ENCODE data around the gene HS6ST2.

HS6ST2 gene

DNA sequence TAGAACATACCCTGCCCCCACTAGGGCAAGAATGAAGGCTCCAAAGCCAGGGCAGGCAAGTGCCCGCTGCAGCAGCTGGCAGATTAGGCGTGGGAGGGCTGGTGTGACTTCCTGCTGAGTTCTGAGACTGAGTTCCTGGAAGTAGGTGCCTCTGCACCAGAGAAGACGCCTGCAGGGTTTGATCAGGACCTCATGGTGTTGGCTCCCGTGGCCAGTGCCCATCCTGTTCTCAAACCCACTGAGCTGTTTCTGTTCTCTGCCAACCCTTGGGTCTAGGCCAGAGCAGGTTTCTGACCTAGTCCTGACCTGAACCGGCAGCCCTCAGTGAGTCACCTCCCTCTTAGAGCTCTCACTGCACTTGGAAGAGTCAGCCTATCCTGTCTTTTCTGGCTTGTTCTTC is 220.7 kb downstream of the HS6ST2 start:
- DNase-seq = no peak

DNA sequence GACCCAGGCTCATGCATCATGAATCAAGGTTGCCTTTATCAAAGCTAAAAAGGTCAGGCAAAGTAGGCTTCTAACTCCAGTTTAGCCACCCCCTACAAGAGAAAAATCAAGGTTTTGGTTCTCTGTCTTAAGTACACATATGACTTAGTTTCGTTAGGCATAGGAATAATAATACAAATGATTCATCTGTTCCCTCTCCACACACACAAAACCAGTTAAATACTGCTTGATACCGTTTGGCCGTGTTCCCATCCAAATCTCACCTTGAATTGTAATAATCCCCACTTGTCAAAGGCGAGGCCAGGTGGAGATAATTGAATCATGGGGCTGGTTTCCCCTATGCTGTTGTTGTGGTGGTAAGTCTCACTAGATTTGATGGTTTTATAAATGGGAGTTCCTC is 226.2 kb downstream of the HS6ST2 start:
- no peak for DNase-seq

DNA sequence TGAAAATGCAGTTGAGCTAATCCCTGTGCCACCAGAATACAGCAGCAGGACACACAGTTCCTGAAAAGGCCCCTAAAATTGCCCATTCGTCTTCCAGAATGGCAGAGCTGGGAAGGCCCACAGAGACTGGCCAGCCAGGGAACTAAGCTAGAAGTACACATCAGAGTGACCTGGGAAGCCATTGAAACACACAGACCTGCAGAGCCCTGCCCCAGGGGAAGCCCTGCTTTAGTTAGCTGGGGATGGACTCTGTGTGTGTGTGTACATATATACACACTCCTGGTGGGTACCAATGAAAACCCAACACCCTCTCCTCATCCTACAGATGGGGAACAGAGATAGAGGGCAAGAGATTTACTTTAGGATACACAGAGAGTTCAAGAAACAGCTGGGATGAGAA is 227.7 kb downstream of the HS6ST2 start:
- DNase-seq = no peak

DNA sequence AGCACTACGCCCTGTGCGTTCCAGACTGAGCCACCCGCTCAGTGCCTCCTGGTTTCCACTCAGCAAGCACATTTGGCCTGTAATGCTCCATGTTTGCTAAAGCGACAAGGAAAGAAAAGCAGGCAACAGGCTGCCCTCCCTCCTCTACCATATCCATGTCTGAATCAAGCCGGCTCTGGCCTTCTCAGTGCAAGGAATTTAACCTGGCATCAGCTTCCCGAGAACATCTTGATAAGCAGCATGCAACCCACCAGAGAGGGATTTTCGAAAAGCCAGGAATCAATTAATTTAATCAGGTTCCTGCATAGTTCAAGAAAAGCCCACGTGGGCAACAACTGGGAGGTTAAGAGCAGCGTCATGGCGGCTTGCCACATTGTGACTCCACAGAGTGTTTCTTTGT is 228.2 kb downstream of the HS6ST2 start:
- no peak for DNase-seq

DNA sequence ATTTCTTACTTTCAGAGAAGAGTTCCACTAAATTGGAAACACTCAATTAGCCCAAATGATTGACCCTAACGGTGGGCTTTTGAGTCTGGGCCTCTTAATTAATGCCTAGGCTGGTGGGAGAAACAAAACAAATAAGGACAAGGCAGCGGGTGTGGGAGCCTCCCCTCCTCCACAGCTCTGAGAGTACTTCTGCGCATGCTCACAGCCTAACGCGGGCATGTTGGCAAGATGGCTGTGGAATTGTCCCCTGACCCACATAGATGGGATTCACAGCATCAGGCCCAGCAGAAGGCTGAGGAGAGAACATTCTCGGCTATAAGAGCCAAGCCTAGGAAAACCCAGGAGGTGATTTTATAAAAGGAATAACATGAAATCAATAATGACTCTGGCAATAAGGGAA is 230.1 kb downstream of the HS6ST2 start:
- no peak for DNase-seq

DNA sequence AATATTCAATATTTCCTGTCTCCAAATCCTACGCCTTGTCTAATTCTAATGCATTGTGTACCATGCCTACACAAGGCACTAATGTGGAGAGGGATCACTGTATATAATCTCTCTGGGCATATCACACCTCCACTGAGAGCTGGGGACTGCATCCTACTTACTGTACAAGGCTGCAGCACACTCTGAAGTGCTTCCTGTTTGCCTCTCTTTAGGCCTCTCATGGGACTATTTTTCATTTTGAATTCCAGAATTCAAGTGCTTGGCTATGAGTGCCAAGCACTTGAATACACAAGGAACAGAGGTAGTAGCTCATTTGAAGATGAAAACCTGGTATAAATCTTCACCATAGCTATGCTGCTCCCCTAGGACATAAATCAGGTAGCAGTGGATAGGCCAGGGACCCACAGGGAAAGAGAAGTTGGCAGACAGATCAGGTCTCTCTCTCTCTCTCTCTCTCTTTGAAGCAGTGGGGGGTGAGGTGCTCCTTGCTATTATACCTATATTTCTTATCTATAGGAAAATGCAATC is 239.9 kb downstream of the HS6ST2 start:
- DNase-seq = no peak

DNA sequence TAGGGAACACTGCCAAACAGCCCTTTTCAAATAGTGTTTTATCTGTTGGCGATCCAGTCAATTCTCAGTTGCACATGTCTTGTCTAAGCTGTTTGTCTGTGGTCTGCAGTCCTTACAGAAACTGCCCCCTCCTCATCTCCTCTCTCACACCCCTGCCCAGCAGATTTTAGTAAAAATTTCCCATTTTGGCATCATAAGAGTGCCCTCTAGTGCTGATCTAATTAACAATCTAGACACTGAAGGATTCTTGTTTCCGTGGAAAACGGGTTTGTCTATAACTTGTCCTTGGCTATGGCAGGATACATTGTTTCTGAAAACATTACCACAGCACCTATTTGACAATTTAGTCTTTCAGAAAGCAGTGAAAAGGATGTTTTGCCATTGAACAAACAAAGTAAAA is 242.4 kb downstream of the HS6ST2 start:
- DNase-seq = no peak

DNA sequence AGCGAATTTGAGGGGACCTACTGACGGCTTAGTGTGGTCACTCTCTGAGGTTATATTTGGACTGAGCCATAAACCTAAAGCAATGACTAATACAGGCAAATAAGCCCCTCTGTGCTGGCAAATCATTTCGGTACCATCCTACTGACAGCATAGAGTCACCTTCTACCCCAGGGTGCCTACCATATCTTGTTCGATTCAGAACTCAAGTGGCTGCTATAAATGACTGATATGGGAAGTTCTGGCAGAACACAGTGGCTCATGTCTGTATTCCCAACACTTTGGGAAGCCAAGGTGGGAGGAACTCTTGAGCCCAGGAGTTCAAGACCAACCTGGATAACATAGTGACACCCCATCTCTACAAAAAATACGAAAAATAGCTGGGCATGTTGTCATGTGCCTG is 243.5 kb downstream of the HS6ST2 start:
- no peak for DNase-seq

DNA sequence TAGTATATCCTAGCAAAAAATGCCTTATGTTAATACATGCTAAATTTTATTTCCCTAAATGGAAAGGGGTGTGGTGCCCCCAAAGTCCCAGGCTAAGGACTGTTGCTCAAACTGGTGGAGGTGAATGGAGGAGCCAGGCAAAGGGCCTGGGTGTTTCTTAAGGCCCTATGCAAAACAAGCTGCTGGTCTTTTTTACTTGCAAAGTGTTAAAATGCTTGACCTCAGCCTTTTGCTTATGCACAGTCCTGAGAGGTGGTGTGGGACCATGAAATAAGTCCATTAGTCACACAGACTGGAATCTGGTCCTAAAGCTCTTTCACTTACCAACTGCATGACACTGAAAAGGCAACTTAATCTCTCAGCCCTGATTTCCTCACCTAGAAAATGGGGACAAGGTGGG is 246.1 kb downstream of the HS6ST2 start:
- no peak for DNase-seq

DNA sequence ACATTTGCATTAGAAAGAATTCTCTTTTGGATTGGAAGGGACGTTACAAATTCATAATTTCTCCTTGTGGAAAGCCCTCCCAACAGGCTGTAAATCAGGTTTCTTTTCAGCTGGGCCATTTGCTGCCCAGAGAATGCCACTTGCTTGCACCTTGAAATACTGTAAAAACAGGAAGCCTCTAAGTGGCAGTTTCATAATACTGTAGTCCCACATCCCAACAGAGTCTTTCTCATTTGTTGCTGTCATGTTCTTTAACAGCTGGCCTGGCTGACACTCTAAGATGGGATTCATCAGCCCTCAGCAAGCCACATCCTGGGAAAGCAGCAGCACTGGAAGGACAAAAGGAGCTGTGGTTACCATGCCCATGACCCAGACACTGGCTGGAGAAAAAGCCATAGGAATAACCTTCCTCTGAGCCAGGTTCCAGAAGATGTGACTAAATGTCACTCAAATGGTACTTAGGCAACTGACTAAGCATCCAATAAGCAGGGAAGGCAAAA is 247.7 kb downstream of the HS6ST2 start:
- no peak for DNase-seq

DNA sequence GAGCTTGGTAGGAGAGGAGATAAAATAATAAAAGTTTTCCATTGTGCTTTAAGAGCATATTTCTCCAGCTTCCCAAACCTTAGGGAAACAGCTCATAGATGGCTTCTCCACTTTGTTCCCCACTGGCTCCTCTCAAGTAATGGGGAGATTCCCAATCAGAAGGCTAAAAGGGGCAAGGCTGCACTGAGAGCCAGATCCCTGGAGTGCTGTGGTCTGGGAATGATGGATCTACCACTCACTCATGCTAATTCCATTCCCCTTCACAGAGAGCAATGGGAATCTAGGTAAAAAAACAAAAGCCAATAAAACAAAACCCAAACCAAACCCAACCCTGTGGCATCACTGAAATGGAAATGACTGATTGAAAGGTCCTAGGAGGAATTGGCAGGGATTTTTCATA is 249.9 kb downstream of the HS6ST2 start:
- no peak for DNase-seq

DNA sequence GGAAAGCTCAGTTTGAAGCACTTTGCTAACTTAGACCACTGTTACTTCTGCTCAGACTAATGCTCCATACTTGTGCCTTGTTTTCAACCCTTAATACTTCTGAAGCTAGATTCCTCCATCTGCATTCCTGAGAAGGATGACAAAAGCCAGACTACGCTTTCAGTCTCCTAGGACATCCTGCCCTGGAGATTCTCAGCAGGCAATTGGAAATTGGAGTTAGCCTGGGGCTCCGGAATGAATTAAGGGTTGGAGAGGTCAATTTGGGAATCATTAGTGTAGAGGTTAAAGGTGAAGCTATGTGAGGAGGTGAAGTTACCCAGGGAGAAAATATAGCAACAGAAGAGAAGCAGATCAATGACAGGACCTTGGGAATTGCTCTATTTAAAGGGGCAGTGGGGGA is 253.7 kb downstream of the HS6ST2 start:
- no peak for DNase-seq

DNA sequence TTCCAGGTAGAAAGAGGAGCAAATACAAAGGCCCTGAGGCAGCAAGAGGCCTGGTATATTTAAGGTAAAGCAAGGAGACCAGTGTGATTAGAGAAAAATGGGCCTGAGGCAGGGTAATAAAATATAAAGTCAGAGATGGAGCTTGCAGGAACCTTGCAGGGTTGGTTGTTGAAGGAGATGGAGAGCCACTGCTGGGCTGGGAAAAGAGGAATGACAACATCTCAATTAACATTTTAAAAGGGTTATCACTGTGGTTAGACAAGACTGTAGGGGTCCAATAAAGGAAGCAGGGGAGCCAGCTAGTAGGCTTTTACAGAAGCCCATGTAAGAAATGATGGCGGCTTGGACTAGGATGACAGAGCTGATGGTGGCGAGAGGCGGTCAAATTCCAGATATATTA is 264.0 kb downstream of the HS6ST2 start:
- no peak for DNase-seq

DNA sequence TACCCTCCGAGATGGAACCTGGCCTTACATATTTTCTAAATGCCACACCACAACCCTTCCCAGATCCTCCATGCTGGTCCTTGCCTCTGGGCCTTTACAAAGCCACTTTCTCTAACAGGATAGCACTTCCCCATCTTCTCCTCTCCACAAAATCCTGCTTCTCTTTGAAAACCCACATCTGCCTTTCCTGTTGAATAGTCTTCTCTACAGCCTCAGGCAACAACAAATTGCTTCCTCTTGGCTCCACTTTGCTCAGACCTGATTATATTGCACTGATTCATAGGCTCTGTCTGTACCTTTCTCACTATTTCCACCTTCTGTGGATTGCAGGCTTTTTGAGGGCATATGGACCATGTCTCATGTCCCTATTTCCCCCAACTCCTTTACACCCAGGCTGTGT is 265.9 kb downstream of the HS6ST2 start:
- DNase-seq = no peak

DNA sequence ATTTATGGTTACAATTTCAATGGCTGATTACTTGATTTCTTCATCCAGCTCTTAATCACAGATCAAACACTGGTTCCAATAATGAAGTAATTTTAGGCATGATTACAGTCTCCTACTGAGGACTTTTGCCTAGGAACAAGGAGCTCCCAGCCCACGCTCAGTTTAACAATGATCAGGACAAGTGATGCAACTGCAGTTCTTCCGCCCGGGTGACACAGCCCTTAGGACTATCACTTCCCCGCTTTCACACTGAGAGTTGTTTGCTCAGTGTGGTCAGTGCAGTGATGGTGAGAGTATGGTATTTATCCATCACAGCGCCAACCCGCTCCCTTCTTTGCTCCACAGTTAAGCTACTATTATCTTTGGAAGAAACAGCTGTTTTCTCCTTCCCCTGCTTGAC is 266.4 kb downstream of the HS6ST2 start:
- DNase-seq = no peak

DNA sequence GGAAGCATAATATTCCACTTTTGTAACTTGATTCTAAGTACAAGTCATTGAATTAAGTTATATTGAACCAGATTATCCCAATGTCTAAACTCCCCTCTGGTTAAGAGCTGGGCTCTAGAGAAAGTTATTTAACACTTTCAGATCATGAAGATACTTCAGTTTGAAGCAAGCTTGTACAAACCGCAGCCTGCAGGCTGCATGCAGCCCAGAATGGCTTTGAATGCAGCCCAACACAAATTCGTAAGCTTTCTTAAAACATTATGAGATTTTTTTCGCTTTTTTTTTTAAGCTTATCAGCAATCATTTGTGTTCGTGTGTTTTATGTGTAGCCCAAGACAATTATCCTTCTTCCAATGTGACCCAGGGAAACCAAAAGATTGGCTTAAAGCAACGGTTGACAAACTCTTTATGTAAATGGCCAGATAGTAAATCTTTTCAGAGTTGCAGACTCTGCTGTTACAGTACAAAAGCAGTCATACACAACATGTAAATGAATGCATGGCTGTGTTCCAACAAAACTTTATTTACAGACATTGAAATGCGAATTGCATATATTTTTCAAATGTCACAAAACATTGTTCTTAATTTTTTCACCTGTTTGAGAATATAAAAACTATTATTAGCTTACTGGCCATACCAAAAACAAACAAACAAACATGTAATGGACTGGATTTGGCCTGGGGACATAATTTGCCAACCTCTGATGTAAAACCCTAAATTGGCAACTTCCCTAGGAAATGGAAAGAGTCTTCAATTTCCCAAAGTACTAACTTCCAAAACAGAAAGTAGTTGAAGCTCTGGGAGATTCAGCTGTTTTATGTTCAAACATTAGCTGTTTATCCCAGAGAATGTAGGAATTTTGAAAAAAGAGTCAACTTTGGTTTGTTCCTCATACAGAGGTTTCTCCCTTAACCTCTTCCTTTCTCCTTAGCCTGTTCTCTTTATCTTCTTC is 268.5 kb downstream of the HS6ST2 start:
- DNase-seq = peak; percentile 19

DNA sequence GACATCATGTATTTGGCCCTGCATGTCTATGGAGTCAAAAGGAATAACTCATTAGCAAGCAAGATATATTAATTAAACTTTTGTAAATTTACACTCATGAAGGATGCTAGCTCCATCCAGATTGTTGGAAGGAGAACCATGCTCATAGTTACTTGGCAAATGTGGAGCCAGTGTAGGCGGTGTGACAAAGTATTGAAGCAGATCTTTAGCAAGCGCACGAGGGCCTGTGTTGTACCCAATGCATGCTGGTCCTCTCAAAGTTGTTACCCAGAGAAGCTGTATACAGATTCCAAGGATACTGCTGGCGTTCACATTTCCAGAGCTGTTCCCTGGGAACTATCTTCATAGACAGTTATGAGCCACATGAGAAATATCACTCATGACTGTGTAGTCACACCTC is 273.2 kb downstream of the HS6ST2 start:
- DNase-seq = no peak

DNA sequence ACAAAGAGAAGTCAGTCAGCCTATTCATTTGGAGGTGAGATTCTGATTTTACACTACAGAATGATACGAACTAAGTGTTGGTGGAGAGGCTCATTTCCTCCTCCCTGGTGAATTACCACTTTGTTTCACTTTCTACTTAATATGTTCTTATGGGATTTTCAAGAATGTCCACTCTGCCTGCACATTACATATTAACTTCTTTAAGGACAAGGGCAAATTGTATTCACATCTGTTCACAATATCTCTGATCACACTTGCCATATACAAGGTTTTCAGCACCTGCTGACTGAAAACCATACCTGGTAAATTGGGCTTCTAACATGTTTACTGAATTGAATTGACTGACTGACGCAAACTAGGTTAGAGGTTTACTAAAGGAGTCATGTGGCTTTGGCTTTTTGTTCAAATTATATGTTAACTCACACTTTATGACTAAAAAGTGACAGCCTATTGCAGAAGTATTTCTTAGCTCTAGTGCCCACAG is 281.2 kb downstream of the HS6ST2 start:
- no peak for DNase-seq

DNA sequence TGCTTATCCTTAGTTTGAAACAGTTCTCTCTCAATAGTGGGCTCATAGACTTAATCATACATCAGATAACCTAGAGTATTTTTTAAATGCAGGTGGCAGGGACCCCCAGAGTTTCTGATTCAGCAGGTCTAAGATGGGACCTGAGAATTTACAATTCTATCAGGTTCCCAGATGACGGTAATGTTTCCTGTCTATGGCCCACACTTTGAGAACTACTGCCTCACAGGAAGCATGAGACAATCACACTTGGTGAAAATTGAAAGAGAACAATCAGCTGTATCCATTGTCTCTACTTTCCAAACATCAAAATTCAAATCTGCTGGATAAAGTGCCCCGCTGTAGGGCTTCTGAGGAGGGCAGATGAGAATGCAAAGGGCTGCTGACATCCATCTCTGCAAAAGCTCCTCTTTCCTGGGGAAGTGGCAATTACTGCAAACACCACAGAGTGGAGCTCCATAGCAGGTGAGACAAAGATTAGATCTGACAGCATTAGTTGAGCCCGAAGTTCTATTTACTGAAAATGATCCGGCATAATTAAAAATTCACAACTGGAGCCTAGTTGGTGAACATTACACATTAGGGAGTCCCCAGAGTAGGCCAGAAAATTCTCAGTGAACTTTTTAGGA is 281.8 kb downstream of the HS6ST2 start:
- no peak for DNase-seq

DNA sequence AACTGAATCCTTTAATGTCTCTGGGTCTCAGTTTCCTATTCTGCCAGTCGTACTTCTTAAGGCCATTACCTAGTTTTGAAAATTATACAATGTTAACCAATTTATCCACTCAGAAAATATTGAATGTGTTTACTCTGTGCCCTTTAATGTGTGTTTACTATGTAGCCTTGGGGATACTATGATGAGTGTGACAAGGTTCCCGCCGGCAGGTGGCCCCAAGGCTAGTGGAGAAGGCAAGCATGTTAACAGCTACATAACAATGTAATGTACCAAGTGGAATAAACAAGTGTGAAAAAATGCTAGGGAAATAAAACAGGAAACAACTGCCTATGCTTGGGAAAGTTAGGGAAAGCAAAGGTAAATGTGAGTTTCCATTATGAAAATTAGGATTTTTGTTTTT is 282.3 kb downstream of the HS6ST2 start:
- DNase-seq = no peak

DNA sequence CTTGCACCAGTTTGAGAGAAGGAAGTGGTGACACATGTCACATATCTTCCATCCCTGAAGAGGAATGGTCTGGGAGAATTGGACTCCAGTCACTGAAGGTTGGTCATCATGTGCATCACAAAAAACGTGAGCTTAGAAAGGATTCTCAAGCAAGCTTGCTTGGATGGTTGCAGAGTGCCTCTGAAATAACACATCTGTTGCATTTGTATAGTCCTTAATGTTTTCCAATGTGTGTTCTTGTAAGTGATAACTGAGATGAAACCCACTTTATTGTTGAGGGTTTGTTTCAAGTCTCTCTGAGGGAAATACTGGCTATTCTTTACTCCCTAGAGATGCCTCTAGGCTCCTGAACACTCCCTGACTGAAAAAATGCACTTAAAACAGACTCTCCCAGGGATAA is 285.1 kb downstream of the HS6ST2 start:
- no peak for DNase-seq

DNA sequence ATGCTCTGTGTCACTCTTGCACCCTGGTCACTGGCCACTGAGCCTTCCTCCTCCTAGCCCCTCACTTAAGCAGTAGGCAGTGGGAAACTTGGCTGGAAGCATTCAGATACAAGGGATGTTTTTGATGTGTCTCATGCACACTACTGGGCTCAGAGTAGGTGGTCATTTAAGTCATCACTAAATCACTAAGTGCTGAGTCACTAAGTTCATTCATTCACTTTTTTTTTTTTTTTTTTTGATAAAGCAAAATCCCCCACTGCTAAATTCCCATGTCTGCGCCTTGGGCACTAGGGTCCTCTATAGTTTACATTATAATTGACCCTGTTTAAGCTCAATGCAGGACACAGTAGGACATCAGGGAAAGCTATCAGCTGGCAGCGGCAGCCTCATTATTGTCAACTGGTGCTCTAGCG is 287.2 kb downstream of the HS6ST2 start:
- no peak for DNase-seq

DNA sequence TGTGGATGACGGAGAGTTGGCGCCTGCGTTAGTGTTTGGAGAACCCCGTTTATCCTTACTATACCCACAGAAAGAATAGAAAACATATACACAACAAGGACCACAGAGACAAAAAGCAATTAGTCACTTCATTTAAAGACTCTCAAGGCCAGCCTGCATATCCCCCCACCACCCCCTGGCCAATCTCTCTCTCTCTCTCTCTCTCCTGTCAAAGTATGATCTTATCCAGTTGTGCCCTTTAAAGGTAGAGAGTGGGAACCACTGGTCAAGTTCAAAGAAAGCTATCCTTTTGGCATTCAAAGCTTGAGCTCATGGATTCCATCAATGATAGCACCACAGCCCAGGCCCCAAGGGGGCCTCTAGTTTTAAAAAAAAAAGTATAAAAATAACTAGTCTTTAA is 289.3 kb downstream of the HS6ST2 start:
- DNase-seq = no peak

DNA sequence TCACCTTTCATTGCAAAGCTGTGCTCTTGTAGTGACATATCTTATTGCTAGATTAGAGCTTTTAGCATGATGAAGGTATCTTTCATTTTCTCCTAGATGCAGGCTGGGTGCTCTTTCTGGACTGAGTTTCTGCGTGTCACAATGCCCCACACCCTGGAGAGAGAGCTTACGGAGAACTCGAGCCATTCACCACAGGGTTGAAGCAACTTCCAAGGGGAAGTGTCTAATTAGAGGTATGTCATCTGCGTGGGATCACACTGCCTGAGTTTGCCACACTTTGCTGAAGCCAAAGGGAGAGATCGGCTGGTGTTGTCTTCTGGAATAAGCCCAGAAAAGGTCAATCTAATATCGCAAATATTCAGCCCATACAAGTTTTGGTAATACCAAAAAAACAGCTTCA is 290.3 kb downstream of the HS6ST2 start:
- no peak for DNase-seq

Data from NCI-H1048 (cell line).